ENCODE results near the gene GOLGA1.

DNA sequence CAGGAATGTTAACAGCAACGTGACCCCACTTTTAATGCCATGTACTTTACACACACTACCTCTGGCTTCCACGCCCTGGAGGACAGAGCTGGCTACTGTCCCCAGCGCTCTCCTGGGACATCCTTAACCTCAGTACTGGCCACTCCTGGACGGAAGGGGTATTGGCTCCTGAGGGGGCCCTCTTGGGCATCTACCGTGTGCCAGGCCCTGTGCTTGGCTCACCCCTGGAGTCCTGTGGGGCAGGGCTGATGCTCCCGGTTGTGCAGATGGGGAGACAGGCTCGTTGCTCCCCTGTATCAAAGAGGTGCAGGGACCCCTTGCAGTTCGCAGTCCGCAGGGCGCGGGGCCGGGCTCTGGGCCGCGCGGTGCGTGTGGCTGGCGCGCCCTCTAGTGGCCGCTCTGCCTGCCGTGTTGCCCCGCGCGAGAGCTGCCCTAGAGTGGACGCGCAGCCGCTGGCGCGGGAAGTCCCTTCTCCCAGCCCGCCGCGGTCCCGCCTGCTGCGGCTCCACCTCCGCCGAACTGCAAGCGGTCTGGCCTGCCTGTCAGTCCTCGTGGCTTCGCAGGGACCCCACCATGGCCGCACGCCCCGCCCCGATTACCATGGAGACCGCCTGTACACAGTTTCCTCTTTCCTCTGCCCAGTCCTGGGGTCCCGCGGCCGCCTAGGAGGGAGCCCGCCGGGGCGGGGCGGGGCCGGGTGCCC is 87.9 kb downstream of the GOLGA1 start, which contains the start of gene WDR38:
- TF ChIP-seq, protein P1, sequence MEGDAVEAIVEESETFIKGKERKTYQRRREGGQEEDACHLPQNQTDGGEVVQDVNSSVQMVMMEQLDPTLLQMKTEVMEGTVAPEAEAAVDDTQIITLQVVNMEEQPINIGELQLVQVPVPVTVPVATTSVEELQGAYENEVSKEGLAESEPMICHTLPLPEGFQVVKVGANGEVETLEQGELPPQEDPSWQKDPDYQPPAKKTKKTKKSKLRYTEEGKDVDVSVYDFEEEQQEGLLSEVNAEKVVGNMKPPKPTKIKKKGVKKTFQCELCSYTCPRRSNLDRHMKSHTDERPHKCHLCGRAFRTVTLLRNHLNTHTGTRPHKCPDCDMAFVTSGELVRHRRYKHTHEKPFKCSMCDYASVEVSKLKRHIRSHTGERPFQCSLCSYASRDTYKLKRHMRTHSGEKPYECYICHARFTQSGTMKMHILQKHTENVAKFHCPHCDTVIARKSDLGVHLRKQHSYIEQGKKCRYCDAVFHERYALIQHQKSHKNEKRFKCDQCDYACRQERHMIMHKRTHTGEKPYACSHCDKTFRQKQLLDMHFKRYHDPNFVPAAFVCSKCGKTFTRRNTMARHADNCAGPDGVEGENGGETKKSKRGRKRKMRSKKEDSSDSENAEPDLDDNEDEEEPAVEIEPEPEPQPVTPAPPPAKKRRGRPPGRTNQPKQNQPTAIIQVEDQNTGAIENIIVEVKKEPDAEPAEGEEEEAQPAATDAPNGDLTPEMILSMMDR (IDR thresholded peaks at IDR 0.05), result peak; percentile 98 to 100 (median 99)
- TF ChIP-seq POLR2A (IDR thresholded peaks at IDR 0.05), result no peak
